ENCODE data around the gene CWC27.
"Not testable (repeated sequence)": the region's sequence is repeated elsewhere in the genome, so short reads cannot be mapped to it uniquely, and the experiment has no call there.

CWC27 gene

DNA sequence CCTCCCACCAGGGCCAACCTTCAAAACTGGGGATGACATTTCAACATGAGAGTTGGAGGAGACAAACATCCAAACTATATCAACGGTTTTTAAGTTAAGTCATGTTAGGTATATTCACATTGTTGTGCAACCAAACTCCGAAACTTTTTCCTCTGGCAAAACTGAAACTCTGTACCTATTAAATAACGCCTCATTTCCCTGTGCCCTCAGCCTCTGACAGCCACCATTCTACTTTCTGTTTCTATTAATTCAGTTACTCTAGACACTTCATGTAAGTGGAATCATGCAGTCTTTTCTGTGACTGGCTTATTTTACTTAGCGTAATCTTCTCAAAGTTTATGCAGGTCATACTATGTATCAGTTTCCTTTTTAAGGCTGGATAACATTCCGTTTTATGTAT, 85.0 kb downstream of the CWC27 start:
- no peak for DNase-seq

DNA sequence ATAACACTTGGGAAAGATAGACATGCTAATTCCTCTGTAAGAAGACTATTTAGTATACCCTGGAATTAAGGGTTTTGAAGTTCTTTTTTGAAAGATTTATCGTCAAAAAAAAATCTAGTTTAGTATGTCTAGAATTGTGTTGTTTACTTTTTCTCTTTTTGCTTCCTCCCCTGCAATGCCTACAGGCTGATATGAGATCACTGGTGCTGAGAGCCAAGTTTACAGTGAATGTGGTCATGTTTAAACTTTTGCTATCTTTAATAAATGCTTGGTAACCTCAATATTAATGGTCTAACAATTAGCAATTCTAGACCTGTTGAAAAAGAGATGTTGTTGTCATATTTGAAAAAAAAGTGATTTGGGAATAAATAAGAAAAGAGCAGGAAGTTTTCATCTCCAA, 86.1 kb downstream of the CWC27 start:
- DNase-seq, result no peak

GRCh38 chr5:64859881-64860280, 91.2 kb downstream of the CWC27 start:
- no peak for DNase-seq

DNA sequence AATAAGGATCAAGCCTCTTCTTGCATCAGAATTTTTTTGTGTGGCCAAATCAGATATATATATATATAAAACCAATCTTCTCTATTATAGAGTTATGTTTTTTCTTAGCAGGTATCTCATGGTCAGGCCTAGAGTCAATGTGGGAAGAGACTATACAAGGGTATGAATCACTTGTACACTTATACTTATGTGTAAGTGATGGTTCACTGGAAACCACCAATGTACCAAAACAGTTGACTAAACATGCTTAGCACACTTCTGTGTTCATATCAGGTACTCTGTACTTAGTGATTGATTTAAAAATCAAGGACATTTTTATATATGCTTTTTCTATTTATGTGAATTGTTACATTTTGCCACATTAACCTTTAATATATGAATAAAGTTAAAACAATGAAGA, 92.6 kb downstream of the CWC27 start:
- DNase-seq, result no peak

- DNase-seq, result no peak
Measured at GRCh38 chr5:64864171-64864570, 95.4 kb downstream of the CWC27 start.

DNA sequence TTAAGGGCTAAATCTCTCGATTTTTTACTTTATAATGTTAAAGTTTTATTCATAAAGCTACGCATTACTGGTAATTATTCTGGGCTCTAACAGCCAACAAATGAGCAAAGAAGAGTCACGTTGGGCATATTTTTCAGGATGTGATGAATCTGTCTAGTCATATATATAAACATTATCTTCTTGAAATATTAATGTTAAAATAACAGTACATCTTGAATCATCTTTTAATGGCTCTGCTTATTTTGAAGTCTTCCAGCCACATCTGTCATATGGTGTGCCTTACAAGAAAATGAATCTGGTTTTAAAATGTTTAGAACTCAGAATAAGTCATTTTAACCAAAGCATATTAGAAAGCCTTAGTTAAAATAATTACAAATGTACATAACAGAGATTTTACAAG, 96.9 kb downstream of the CWC27 start:
- no peak for DNase-seq

- no peak for DNase-seq
Measured at GRCh38 chr5:64869419-64869818, 100.7 kb downstream of the CWC27 start.

DNA sequence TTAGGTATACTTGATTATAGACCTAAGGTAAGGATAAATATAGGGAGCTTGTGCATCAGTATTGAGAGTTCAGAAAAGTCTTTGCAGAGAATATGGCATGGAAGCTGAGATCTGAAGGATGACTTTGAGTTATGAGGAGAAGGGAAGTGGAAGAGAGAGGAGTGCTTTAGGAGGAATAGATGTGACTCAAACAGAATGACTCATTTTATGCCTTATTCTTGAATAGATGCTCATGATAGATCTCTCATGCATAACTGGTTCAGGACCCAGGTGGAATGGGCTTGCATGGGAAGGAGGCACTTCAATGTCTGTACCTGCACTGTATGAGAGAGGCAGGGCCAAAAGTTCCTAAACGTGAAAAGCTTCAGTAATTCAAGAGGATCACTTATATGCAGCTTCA, 103.3 kb downstream of the CWC27 start:
- DNase-seq, result no peak

GRCh38 chr5:64873441-64873840, 104.7 kb downstream of the CWC27 start:
- no peak for DNase-seq

GRCh38 chr5:64874753-64875152, 106.0 kb downstream of the CWC27 start:
- DNase-seq, result no peak

DNA sequence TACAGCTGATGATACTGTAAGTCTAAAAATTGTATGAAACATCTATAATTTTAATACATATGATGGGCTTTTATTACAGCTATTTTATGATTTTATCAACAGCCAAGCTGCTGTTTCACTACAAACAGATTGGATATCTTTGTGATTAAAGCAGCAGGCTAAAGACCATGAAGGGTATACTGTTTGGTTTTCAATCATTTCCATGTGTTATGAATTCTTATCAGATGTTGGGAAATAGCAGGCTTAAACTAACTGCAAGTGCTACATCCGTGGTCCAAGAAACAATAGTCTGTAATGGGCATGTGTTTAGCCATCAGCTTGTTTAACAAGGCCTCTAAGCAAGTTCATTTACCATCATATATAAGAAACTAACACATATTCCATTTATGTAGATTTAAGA, 107.5 kb downstream of the CWC27 start:
- no peak for DNase-seq

DNA sequence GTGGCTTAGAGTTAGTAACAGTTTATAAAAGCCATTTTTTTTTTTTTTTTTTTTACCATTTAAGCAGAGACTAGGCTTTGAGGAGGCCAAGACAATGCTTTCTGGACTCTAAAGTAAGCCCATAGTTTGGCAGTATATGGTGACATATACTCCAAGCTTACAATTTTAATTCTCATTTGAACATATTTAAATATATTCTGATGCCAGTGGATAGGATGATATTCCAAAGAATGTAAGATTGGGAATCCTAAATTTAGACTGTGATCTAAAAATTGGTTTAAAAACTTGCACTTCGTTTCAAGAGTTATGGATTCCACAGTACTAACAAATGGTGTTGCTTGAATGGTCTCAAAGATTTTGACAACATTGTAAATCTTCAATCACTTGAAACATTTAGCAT, 112.1 kb downstream of the CWC27 start:
- no peak for DNase-seq

- DNase-seq, result no peak
Measured at GRCh38 chr5:64883912-64884311, 115.2 kb downstream of the CWC27 start.

DNA sequence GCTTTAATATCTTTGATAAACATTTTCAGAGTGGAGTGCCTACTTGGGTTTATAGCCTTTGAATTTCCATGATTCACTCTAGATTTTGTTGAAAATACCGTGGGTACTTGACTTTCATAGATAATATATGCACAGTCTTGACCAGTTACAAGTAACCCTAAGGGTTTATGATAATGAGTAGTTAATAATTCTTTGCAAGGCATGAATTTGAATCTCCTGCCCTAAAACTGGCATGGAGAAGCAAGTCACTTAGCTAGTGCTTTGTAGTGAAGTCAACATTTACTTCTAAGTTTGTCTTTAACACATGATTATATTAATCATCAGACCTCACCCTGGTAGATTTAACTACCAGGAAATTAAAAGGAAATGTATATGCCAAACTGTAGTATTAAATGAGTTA, 115.8 kb downstream of the CWC27 start:
- DNase-seq, result no peak

GRCh38 chr5:64887910-64888309, 119.2 kb downstream of the CWC27 start:
- no peak for DNase-seq

GRCh38 chr5:64895748-64896147, 127.0 kb downstream of the CWC27 start:
- DNase-seq, result no peak

DNA sequence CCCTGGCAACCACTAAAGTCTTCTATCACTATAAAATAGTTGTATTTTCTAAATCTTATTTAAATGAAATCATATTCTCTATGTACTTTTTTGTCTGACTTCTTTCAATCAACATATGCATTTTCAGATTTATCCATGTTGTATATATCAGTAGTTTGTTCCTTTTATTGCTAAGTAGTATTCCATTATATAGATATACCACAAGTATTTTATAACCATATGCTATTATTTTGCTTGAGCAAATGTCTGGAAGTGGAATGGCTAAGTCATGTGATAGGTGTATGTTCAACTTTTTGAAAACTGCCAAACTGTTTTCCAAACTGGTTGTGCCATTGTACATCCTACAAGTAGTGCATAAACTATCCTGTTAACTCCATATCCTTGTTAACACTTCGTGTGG, 131.1 kb downstream of the CWC27 start:
- no peak for DNase-seq

DNA sequence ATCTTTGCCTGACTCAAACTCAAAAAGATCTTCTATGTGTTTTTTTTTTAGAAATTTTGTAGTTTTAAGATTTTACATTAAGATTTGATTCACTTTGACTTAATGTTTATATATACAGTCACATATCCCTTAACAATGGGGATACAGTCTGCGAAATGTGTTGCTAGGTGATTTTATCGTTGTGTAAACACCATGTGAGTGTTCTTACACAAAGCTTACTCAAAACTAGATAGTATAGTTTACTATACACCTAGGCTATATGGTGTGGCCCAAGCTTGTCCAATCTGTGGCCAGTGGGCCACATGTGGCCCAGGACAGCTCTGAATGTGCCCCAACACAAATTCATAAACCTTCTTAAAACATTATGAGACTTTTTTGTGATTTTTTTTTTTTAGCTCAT, 131.9 kb downstream of the CWC27 start:
- no peak for DNase-seq

- DNase-seq, result not testable (repeated sequence)
Measured at GRCh38 chr5:64907399-64907798, 138.7 kb downstream of the CWC27 start.

DNA sequence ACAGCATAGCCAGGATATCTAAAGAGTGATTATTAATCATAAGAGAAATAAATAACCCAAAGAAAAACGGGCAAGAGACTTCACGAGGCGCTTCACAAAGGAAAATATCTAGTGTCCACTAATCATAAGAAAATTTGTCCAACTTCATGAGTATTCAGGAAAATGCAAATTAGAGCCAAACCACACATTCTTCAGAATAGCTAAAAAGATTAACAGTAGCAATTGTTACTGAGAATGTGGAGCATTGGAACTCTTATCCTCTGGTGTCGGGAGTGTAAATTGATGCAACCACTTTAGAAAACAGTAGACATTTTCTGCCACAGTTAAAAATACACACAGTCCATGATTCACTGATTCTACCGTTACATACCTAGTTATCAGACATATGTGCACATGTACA, 145.7 kb downstream of the CWC27 start:
- DNase-seq, result no peak

GRCh38 chr5:64918083-64918482, 149.4 kb downstream of the CWC27 start:
- no peak for DNase-seq

DNA sequence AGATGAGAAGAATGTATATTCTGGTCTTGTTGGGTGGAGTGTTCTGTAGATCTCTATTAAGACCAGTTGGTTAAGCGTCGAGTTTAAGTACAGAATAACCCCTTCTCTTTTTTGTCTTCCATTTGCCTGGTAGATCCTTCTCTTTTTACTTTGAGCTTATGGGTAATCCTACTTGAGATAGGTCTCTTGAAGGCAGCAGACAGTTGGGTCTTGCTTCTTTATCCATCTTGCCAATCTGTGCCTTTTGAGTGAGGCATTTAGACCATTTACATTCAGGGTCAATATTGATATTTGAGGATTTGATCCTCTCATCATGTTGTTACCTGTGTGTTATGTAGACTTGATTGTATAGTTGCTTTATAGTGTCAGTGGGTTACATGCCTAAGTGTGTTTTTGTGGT, 152.7 kb downstream of the CWC27 start:
- DNase-seq, result no peak

DNA sequence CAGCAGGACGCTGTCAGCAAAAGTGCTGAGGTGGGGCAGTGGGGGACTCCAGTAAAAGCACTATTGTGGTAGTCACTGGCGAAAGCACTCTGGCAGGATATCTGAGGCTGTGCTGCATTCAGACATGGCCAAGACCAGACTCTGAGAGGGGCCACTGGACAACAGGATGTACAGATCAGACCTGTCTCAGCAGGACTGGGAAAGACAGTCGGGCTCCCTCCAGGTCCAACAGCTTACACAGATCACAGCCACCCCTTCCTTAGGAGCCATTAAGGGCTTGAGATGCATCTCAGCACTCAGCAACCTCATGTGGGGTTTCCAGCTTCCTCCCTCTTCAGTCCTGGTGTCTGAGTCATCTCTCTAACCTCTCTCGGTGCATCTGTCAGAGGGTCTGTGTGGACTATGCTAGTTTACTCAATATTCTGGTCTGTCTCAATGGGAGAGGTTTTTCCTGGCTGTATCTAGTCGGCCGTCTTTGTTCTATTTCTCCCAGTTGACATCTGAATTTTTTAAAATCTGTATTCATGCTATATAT, 154.5 kb downstream of the CWC27 start:
- no peak for DNase-seq

GRCh38 chr5:64925123-64925522, 156.4 kb downstream of the CWC27 start:
- no peak for DNase-seq

DNA sequence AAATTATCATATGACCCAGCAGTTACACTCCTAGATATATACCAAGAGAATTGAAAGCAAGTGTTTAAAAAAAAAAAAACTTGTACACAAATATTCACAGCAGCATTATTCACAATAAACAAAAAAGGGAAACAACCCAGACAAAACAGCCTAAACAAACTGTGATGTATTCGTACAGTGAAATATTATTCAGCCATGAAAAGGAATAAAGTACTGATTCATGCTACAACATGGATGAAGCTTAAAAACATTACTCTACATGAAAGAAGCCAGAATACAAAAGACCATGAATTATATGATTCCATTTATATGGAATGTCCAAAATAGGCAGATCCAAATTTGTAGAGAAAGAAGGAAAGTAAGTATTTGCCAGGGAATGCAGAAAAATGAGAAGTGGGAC, 161.1 kb downstream of the CWC27 start:
- no peak for DNase-seq
